GM12878 (cell line): ENCODE measurements around the gene KHDRBS1. TPM values are rescaled to one million over a fixed set of nuclear protein-coding genes. Genes with fewer than 3 reads are reported as not detected.
A peak's percentile ranks its signal among the peaks of the same experiment; 100 is the strongest.

Experiments used
- ATAC-seq: fragments of 200-7000 bp; cut with Tn5 transposase; 3 replicates; pipeline ENCODE4 v1.9.1; 2020; ENCODE audit warnings: mild to moderate bottlenecking, moderate library complexity
- BruUV-seq: library from RNA; stranded (reverse); fragments of 400-500 nt; replicated peaks from 2 replicates; lab custom pipeline; 2021; lab: Mats Ljungman, UMichigan
- CTCF ChIA-PET: fragments of 300-600 bp; sonication (Branson Sonifier 250); formaldehyde crosslinking; extraction: SDS; loops from one replicate; lab custom pipeline; 2021; ENCODE audit warnings: inconsistent platforms; lab: Yijun Ruan, JAX
- POLR2A ChIA-PET: fragments of 350-600 bp; formaldehyde crosslinking; extraction: SDS; loops from one replicate; lab custom pipeline; 2021; ENCODE audit warnings: inconsistent platforms; lab: Charles Lee
- RAD21 ChIA-PET: fragments of 300-600 bp; sonication (Branson Sonifier 250); formaldehyde crosslinking; loops from one replicate; lab custom pipeline; 2023; ENCODE audit warnings: antibody characterized with exemption; ENCODE audit not compliant: unreplicated experiment; lab: Charles Lee
- SMC1A ChIA-PET: fragments of 300-600 bp; sonication (Branson Sonifier 250); formaldehyde crosslinking; loops from one replicate; lab custom pipeline; 2023; ENCODE audit not compliant: unreplicated experiment, uncharacterized antibody; lab: Charles Lee
- DNase-seq: peaks from one replicate; pipeline ENCODE4 v3.0.0-alpha.2; 2011; ENCODE audit warnings: low read depth, low spot score
- FAIRE-seq: peaks from 3 replicates; lab custom pipeline; 2011; peaks lifted over from hg19 to GRCh38; lab: Jason Lieb, UNC
- H2AFZ ChIP-seq: 2 replicates; pipeline ENCODE4 v1.6.0; 2011; ENCODE audit warnings: low read depth, low read length, control low read depth; ENCODE audit not compliant: control insufficient read depth
- H3K27ac ChIP-seq: 2 replicates; pipeline ENCODE4 v1.5.1; 2011; ENCODE audit warnings: control low read depth; ENCODE audit not compliant: control insufficient read depth, insufficient read depth
- H3K27me3 ChIP-seq, 2 experiments: replicated peaks in 1 of 2; 2 replicates each; pipeline versions ENCODE4 v1.6.0 to v1.6.1; 2011; ENCODE audit warnings: low read length in 1 of 2; ENCODE audit not compliant: control insufficient read depth in 2 of 2, insufficient read depth in 2 of 2
- H3K36me3 ChIP-seq, 2 experiments: 2 replicates each; pipeline ENCODE4 v1.5.1; 2011; ENCODE audit warnings: low read length in 1 of 2; ENCODE audit not compliant: control insufficient read depth in 2 of 2, insufficient read depth in 2 of 2
- H3K4me1 ChIP-seq: 2 replicates; pipeline ENCODE4 v1.6.1; 2011; ENCODE audit warnings: mild to moderate bottlenecking, low read length, moderate library complexity, mixed read lengths; ENCODE audit not compliant: control insufficient read depth, insufficient read depth
- H3K4me2 ChIP-seq: 2 replicates; pipeline ENCODE4 v1.6.0; 2011; ENCODE audit warnings: control low read depth; ENCODE audit not compliant: control insufficient read depth, insufficient read depth
- H3K4me3 ChIP-seq: fragments of 200-600 bp; sonication (generic); 2 replicates; pipeline ENCODE4 v1.5.1; 2016
- H3K79me2 ChIP-seq: 2 replicates; pipeline ENCODE4 v1.6.0; 2011; ENCODE audit warnings: low read length; ENCODE audit not compliant: control insufficient read depth, insufficient read depth
- H3K9ac ChIP-seq: 2 replicates; pipeline ENCODE4 v1.8.0; 2011; ENCODE audit warnings: low read length, control low read depth, mixed read lengths; ENCODE audit not compliant: control insufficient read depth, insufficient read depth
- H3K9me3 ChIP-seq: replicated peaks from 3 replicates; pipeline ENCODE4 v1.5.1; 2011; ENCODE audit warnings: mild to moderate bottlenecking, low read length; ENCODE audit not compliant: control insufficient read depth, insufficient read depth
- H4K20me1 ChIP-seq: 2 replicates; pipeline ENCODE4 v1.6.0; 2011; ENCODE audit not compliant: control insufficient read depth, insufficient read depth
- ETV6 ChIP-seq, 2 experiments: fragments of 450-650 bp in 1 of 2; IDR thresholded peaks in 1 of 2; conservative IDR thresholded peaks in 1 of 2; 2 replicates each; pipeline ENCODE4 v1.6.1; 2014; ENCODE audit warnings: antibody characterized with exemption in 1 of 2, borderline replicate concordance in 1 of 2, low read depth in 1 of 2, mild to moderate bottlenecking in 1 of 2, moderate library complexity in 1 of 2
- IKZF2 ChIP-seq, 2 experiments: fragments of 450-650 bp; IDR thresholded peaks; 2 replicates each; pipeline ENCODE4 v1.6.1; 2017; ENCODE audit warnings: mild to moderate bottlenecking in 2 of 2, moderate library complexity in 2 of 2
- KDM1A ChIP-seq: fragments of 200-600 bp; sonication (generic); IDR thresholded peaks from 2 replicates; pipeline ENCODE4 v1.6.1; 2016; ENCODE audit warnings: borderline replicate concordance
- LARP7 ChIP-seq: fragments of 450-650 bp; IDR thresholded peaks from 2 replicates; pipeline ENCODE4 v1.6.1; 2017; ENCODE audit warnings: mild to moderate bottlenecking
- MEF2B ChIP-seq: fragments of 450-650 bp; IDR thresholded peaks from 2 replicates; pipeline ENCODE4 v1.6.1; 2018; ENCODE audit warnings: mild to moderate bottlenecking, moderate library complexity; ENCODE audit not compliant: partially characterized antibody, poor library complexity, severe bottlenecking
- MXI1 ChIP-seq: fragments of 150-350 bp; IDR thresholded peaks from 2 replicates; pipeline ENCODE4 v1.6.1; 2011; ENCODE audit warnings: low read depth, mild to moderate bottlenecking, inconsistent platforms, low read length, improper control_type of control experiment
- NR2F1 ChIP-seq: fragments of 450-650 bp; conservative IDR thresholded peaks from 2 replicates; pipeline ENCODE4 v1.6.1; 2017; ENCODE audit warnings: mild to moderate bottlenecking
- POLR2AphosphoS2 ChIP-seq: IDR thresholded peaks from 2 replicates; pipeline ENCODE4 v1.6.1; 2011; ENCODE audit warnings: low read depth, mild to moderate bottlenecking, low read length, improper control_type of control experiment, moderate library complexity
- TCF7 ChIP-seq: IDR thresholded peaks from 2 replicates; pipeline ENCODE4 v1.6.1; 2014; ENCODE audit warnings: antibody characterized with exemption, borderline replicate concordance
- WGBS: methylation state at CpG from one replicate; pipeline ENCODE4 v1.1.6; 2016; ENCODE audit warnings: low lambda C conversion rate; ENCODE audit not compliant: insufficient replicate concordance, insufficient coverage; ENCODE audit errors: missing lambda C conversion rate; 5-methylcytosine and 5-hydroxymethylcytosine counted together
- in situ Hi-C: fragments of 300-500 bp; cut with MboI; formaldehyde crosslinking; loops from 9 replicates; pipeline ENCODE4 v1.14.3; 2018; ENCODE audit warnings: mixed read lengths
- intact Hi-C: fragments of 100-400 bp; cut with micrococcal nuclease; formaldehyde crosslinking; loops from one replicate; pipeline ENCODE4 v1.14.2; 2022; ENCODE audit not compliant: unreplicated experiment
- polyA plus RNA-seq, 11 experiments: library from polyadenylated mRNA; depleted of rRNA in 4 of 11; unstranded in 6 of 11; stranded (reverse) in 5 of 11; fragments of >200 nt; fragmentation: Nextera tagmentation in 4 of 11; fragmentation: Illumina TruSeq in 1 of 11; extraction: Ambion mirVana in 4 of 11; extraction: Trizol in 1 of 11; gene quantifications; 1 replicate in 1 of 11; 2 replicates in 10 of 11; pipeline versions ENCODE4 v1.2.1 to v1.2.3, GENCODE V29; 2011 to 2016; ENCODE audit warnings: inconsistent platforms in 2 of 11, missing spikeins in 2 of 11, low read depth in 1 of 11
- total RNA-seq, 4 experiments: library from RNA; depleted of rRNA in 3 of 4; stranded (reverse); fragments of >200 nt in 3 of 4; fragmentation: Illumina TruSeq in 1 of 4; extraction: Trizol in 1 of 4; gene quantifications; 2 replicates each; pipeline versions ENCODE4 v1.2.1 to v1.2.3, GENCODE V29; 2013 to 2021
- TF ChIP-seq, protein P1 (sequence below): fragments of 450-650 bp; formaldehyde crosslinking; IDR thresholded peaks from 2 replicates; pipeline ENCODE4 v1.4.0; 2020; ENCODE audit warnings: mild to moderate bottlenecking, moderate library complexity
- TF ChIP-seq, protein P2 (sequence below): fragments of 450-650 bp; IDR thresholded peaks from 2 replicates; pipeline ENCODE4 v1.6.1; 2017; ENCODE audit warnings: antibody characterized with exemption, mild to moderate bottlenecking, moderate library complexity

The KHDRBS1 gene
- total and polyA plus RNA-seq, 10 of the 15 experiments (the other 5 are each of a cell fraction or from before 2014, with no cell fraction given) = 42.5 to 204 (median 96.0) TPM

DNA sequence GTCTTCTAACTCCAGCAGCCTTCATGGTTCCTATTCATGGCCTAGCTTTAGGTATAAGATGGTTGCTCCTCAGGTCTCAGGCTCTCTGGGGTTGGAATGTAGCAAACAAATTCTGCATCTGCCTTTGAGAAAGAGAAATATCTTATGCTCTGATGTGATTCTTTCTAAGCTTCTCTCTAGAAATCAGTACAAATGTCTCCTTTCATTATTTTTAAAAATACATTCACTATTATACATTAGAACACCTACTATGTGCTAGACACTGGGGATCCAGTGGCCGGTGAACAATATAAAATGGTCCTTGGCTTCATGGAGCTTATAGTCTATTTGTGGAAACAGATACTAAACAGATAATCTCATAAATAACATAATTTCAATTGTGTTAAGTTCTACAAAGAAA lies 42.9 kb downstream of the KHDRBS1 start:
- TSS peak; percentile 11 for BruUV-seq
- no peak overlapping the region for H3K4me3 ChIP-seq
- no peaks in the 10 kb centered on the region for H3K27me3 ChIP-seq
- H3K4me2 ChIP-seq = no peak overlapping the region
- no peak overlapping the region for H3K27ac ChIP-seq
- TF ChIP-seq MEF2B (no peak), NR2F1 (no peak), TCF7 (no peak), POLR2AphosphoS2 (no peak), ETV6 (conservative IDR thresholded peaks at IDR 0.05 in 1 of 2, IDR thresholded peaks at IDR 0.05 in 1 of 2; ENCODE audit: borderline replicate concordance in 1 of 2, low read depth in 1 of 2) (no peak), LARP7 (no peak), KDM1A (no peak), MXI1 (no peak), IKZF2 (IDR thresholded peaks at IDR 0.05) (no peak)
- TF ChIP-seq, protein P1, sequence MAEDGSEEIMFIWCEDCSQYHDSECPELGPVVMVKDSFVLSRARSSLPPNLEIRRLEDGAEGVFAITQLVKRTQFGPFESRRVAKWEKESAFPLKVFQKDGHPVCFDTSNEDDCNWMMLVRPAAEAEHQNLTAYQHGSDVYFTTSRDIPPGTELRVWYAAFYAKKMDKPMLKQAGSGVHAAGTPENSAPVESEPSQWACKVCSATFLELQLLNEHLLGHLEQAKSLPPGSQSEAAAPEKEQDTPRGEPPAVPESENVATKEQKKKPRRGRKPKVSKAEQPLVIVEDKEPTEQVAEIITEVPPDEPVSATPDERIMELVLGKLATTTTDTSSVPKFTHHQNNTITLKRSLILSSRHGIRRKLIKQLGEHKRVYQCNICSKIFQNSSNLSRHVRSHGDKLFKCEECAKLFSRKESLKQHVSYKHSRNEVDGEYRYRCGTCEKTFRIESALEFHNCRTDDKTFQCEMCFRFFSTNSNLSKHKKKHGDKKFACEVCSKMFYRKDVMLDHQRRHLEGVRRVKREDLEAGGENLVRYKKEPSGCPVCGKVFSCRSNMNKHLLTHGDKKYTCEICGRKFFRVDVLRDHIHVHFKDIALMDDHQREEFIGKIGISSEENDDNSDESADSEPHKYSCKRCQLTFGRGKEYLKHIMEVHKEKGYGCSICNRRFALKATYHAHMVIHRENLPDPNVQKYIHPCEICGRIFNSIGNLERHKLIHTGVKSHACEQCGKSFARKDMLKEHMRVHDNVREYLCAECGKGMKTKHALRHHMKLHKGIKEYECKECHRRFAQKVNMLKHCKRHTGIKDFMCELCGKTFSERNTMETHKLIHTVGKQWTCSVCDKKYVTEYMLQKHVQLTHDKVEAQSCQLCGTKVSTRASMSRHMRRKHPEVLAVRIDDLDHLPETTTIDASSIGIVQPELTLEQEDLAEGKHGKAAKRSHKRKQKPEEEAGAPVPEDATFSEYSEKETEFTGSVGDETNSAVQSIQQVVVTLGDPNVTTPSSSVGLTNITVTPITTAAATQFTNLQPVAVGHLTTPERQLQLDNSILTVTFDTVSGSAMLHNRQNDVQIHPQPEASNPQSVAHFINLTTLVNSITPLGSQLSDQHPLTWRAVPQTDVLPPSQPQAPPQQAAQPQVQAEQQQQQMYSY (CRISPR knock-in tag) = no peak
- TF ChIP-seq, protein P2, sequence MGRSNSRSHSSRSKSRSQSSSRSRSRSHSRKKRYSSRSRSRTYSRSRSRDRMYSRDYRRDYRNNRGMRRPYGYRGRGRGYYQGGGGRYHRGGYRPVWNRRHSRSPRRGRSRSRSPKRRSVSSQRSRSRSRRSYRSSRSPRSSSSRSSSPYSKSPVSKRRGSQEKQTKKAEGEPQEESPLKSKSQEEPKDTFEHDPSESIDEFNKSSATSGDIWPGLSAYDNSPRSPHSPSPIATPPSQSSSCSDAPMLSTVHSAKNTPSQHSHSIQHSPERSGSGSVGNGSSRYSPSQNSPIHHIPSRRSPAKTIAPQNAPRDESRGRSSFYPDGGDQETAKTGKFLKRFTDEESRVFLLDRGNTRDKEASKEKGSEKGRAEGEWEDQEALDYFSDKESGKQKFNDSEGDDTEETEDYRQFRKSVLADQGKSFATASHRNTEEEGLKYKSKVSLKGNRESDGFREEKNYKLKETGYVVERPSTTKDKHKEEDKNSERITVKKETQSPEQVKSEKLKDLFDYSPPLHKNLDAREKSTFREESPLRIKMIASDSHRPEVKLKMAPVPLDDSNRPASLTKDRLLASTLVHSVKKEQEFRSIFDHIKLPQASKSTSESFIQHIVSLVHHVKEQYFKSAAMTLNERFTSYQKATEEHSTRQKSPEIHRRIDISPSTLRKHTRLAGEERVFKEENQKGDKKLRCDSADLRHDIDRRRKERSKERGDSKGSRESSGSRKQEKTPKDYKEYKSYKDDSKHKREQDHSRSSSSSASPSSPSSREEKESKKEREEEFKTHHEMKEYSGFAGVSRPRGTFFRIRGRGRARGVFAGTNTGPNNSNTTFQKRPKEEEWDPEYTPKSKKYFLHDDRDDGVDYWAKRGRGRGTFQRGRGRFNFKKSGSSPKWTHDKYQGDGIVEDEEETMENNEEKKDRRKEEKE = no peak
- TF ChIP-seq, all 136 proteins: peak for 0
- ChIA-PET SMC1A (interaction anchor here (0.6 to 1.3 kb wide), 5 partner anchors 12 to 72 kb away, joined by 3 to 4 read pairs (median 3); no protein-coding TSS in a partner anchor), RAD21 (interaction anchor here (1.1 kb wide), 1 partner anchor 72 kb away, joined by 3 read pairs; no protein-coding TSS in a partner anchor), POLR2A (interaction anchor here (0.8 to 1.9 kb wide), 4 partner anchors 9 to 40 kb away, joined by 4 to 5 read pairs (median 5); partner anchors contain the start of gene TMEM39B), CTCF (interaction anchor here (1.1 to 2.0 kb wide), 5 partner anchors 14 to 192 kb away, joined by 3 to 5 read pairs (median 3); no protein-coding TSS in a partner anchor)
- ATAC-seq = no peak
- Histone ChIP-seq H3K9ac (no peak overlapping the region), H3K79me2 (no peaks in the 10 kb centered on the region), H2AFZ (no peak overlapping the region), H4K20me1 (no peaks in the 10 kb centered on the region), H3K9me3 (no peaks in the 10 kb centered on the region), H3K36me3 (peaks cover 26 to 32% of the 10 kb centered on the region in 2 experiments), H3K4me1 (no peaks in the 10 kb centered on the region)
- intact Hi-C loops (no loop called here), in situ Hi-C loops (no loop called here)
- 100% methylated on average over 1 of the region's 1 CpG for WGBS
- FAIRE-seq = no peak
- no peak for DNase-seq
